HG02840 (cell line): ENCODE results near the gene PHACTR3.

Source experiments
- ATAC-seq: cut with Tn5 transposase; IDR thresholded peaks from one replicate; pipeline ENCODE4 v1.9.1; 2021; ENCODE audit warnings: mild to moderate bottlenecking, moderate library complexity, moderate number of reproducible peaks; ENCODE audit not compliant: unreplicated experiment, low FRiP score

Gene PHACTR3

DNA sequence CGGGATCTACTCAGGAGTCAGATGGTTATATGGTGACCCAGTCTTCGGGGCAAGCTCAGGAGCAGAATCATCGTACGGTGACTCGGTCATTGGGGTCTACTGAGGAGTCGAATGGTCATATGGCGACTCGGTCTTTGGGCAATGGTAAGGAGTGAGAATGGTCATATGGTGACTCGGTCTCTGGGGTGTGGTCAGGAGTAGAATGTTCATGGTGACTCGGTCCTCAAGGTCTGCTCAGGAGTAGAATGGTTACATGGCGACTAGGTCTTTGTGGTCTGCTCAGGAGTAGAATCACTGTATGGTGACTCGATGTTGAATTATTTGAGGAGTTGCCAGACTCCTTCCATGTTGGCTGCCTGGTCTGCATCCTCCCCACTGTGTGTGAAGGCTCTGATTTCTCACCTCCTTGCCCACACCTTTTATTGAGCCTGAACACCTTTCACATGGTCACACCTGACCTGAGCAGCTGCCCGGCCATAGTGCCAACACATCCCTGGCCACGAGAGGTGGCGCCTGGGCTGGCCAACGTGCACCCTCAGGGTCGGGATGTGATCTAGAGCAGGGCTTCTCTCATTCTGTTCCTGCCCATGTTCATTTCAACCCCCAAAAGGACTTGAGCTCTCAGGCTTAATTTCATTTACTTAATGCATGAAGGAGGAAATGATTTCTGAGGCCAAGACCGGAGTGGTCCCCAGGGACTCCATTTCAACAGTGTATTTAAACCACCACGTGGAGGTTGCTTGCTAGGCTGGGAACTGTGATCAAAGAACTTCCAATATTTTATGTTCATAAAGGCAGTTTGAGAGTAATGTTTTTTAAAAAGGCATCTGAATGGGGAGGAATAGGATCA lies 119.5 kb downstream of the PHACTR3 start:
- ATAC-seq = no peak

DNA sequence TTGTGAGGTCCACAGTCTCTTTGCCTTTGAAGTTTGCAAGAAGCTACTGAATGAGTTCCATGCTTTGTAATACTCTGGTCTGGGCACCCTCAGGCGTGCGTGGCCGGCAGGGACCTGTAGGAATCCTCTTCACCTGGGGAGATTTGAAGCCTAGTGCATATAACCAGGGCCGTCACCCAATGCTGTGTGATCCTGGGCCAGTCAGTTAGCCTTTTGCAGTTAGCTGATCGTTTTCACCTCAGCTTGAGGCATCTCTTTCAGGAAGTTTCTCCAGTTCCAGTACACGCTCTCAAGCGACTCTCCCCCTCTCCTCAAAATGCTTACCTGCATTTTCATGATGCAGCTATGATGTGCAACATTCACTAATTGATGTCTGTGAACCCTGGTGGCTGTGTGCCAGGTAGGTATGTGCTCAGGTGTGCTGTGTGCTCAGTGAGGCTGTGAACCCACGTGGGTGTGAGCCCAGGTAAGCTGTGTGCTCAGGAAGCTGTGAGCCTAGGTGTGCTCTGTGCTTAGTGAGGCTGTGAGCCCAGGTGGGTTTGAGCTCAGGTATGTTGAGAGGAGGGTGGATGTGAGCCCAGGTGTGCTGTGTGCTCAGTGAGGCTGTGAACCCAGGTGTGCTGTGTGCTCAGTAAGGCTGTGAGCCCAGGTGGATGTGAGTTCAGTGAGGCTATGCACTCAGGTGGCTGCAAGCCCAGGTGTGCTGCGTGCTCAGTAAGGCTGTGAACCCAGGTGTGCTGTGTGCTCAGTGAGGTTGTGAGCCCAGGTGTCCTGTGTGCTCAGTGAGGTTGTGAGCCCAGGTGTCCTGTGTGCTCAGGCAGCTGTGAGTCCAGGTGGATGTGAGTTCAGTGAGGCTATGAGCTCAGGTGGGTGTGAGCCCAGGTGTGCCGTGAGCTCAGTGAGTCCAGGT lies 120.4 kb downstream of the PHACTR3 start:
- no peak for ATAC-seq

DNA sequence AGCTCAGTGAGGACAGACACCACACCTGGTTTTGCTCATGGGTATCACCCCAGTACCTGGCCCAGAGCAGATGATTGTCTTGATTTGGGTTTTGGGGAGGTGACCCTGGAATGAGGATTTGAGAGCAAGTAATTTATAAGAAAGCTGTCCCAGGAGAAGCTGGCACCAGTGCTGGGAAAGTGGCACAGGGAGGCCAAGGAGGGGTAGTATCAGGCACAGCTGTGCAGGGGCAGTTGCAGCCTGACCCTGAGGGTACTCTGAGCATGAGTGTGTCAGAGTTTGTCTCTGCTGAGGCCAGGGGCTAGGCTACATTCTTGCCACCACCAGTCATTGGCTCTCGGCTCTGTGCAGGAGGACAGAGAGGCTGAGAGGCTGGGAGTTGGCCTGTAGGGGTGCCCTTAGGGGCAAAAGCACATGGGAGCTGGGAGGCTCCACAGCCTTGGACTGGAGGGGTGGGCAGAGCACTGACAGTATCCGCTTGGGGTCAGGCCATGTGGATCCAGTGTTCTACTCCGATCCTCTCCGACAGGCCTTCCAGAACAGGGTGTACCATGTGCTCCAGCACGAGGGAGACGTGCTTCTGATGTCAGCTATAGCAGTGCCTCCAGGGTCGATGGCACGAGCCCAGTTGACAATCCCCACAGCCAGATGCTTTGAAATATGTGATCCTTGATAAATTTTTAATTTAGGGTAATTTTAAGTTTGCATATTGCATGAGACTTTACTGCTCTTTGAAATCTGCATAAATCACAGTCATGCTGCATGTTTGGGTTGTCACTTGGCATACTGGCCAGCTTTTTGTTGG lies 121.3 kb downstream of the PHACTR3 start:
- ATAC-seq = no peak

DNA sequence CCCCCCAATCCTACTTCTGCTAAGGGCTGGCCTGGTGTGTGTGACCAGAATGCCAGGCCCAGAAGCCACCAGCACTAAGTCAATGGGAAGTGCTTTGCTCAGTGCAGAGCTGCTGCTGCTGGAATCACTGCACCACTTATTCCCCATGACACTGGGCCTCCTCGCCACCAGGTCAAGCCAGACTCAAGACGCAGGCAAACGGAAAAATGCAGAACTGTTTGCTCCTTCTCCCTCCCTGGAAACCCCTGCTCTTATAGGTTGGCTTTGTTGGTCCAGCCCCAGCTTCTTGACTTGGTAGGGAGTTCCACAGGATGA lies 121.9 kb downstream of the PHACTR3 start:
- ATAC-seq = no peak

DNA sequence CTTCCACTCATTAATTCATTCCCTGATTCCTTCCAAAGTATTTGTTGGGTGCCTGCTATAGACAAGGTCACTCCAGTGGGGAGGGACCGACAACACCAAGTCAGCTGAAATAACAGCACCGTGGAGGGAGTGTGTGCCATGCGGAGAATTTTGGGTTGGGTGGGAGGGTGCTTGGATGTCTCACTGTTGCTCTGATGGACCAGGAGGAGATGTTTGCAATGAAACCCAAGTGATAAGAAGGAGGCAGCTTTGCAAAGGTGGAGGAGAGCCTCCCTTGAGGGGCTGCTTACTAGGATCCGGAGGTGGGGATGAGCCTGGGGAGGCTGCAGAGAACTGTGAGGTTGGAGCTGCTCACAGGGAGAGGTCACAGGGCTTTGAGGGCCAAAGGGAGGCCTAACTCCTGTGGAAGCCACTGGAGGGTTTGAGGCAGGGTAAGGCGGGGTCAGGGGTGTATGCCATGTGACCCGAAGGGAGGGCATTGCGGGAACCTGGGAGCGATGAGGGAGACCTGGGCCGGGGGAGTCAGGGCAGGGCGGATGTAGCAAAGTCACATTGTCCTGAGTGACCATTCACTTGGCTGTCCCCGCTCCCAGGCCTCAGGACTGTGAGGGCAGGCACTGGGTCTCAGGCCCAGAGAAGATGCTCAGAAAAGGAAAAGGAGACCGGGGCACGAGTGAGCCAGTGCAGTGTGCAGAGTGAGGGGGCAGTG lies 124.5 kb downstream of the PHACTR3 start:
- no peak for ATAC-seq

DNA sequence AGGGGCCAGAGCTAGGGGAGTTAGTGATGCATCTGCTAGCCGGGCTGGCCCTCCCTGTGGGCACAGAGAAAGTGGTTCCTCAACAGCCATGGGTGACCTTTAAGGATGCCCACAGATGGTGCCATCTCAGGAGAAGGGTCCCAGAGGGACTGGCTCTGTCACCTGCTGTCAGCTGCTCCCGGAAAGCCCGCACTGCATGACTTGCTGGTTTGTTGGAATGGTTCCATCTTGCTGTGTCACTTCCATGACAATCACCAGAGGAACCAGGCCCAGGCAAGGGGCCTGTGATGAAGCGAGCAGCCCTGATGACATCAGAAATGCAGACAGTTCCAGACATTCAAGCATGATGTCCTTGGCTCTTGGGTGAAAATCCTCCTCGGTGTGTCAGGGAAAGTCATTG lies 125.2 kb downstream of the PHACTR3 start:
- no peak for ATAC-seq

DNA sequence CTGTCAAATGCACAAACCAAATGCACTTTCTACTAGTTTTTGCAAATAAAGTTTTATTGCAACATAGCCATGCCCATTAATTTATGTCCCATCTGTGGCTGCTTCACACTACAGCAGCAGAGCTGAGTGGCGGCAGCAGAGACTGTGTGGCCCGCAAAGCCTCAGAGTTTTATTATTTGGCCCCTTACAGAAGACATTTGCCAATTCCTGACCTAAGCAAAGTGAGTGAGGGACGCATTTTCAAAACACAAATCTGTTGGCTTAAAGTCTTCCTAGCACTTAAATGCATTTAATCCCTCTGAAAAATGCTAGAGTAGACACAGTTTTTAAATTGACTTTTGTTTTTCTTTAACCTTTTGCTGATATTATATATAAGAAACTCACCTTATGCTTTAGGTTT lies 126.4 kb downstream of the PHACTR3 start:
- ATAC-seq = no peak

DNA sequence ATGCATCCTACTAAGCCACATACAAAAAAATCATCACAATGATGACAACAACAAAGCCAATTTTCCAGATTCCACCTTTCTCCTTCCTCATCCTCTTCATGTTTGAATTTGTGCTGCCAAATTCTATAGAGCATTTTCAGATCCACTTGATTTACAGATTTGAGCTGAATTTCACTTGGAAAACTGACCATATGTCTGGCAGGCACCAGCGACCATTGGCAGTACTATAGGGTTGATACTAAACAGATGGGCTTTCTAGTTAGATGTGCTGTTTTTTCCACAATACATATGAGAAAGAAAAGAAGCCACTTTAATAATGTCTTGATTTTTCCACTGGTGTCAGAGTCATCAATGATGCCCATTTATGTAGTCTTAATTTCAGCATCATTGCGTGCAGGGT lies 127.0 kb downstream of the PHACTR3 start:
- no peak for ATAC-seq

GRCh38 chr20:59733351-59733750 lies 129.0 kb downstream of the PHACTR3 start:
- ATAC-seq = no peak

- ATAC-seq = no peak
Observed at GRCh38 chr20:59735486-59735885, 131.1 kb downstream of the PHACTR3 start.

DNA sequence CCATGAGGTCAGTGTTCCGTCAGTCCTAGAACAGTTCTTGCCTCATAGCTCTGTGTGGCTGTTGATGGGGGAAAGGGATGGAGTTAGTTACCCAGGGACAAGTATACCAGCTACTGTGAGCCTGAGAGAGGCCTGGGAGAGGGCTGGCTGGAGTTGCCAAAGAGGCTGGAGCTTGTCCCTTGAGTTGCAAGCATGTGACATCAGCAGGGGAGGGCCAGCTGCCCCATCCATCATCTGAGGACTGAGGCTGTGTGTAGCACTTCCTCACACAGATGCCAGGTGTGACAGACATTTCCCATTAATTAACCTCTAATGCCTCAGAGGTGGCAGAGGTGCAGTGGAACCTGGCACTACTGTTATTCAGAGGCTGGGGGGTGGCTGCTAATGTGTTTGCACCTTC lies 131.6 kb downstream of the PHACTR3 start:
- no peak for ATAC-seq

GRCh38 chr20:59736366-59736765 lies 132.0 kb downstream of the PHACTR3 start:
- ATAC-seq = no peak

GRCh38 chr20:59737073-59737666 lies 132.8 kb downstream of the PHACTR3 start:
- ATAC-seq = no peak

- ATAC-seq = no peak
Observed at GRCh38 chr20:59737816-59738215, 133.5 kb downstream of the PHACTR3 start.

DNA sequence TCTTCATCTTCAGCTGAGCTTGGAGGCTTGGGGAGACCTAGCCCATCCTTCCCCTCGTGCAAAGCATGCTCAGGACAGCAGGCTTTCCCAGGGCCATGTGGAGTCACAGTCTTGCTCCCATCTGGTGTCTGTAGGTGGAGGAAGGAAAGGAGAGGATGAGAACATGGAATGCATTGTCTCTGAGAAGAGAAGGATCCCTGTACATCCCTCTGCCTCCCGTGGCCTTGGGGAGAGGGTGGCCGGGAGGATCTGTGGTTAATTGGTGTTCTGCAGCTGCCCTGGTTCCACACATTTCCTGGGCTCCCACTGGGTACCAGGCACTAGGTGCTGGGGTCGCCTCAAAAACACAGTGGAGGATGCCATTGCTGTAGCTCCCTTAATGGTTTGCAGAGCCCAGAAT lies 134.5 kb downstream of the PHACTR3 start:
- ATAC-seq = no peak

DNA sequence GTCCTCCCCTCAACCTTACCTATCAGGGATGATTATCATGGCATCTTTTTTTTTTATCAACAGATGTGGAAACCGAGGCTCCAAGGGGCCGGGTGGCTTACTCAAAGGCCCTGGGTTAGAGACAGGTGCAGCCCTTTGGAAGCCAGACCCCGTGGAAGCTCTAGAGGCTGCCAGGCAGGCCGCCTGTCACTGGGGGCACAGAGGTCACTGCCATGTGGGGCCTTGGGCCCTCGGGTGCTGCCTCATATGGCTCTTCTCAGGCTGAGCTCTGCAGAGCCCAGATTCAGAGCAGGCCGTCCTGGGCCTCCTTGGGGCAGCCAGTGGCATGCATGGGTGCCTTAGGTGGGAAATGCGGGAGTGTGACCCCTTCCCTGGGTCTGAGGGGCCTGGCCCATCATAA lies 136.3 kb downstream of the PHACTR3 start:
- ATAC-seq = no peak

GRCh38 chr20:59741073-59741472 lies 136.7 kb downstream of the PHACTR3 start:
- no peak for ATAC-seq

GRCh38 chr20:59742351-59743095 lies 138.2 kb downstream of the PHACTR3 start:
- ATAC-seq = no peak

GRCh38 chr20:59743308-59743707 lies 139.0 kb downstream of the PHACTR3 start:
- no peak for ATAC-seq
